Measurements from ENCODE around the gene RNASE3. TPM values are rescaled to one million over a fixed set of nuclear protein-coding genes. Genes with fewer than 3 reads are reported as not detected.
"Not testable (repeated sequence)": the region's sequence is repeated elsewhere in the genome, so short reads cannot be mapped to it uniquely, and the experiment has no call there.

RNASE3 gene
- total RNA-seq, 1 donor from 2014 or later, result not detected

GRCh38 chr14:20878695-20879094 is 12.5 kb upstream of the RNASE3 start:
- Mint-ChIP-seq H3K27me3 (ENCODE audit: low read depth, unreplicated experiment) (peaks cover 5% of the 10 kb centered on the region), H3K27ac (ENCODE audit: unreplicated experiment) (no peak overlapping the region), H3K4me3 (ENCODE audit: unreplicated experiment) (no peak overlapping the region), H3K36me3 (ENCODE audit: low read depth, unreplicated experiment) (no peaks in the 10 kb centered on the region), H3K9me3 (ENCODE audit: unreplicated experiment) (no peaks in the 10 kb centered on the region), H3K4me1 (ENCODE audit: low read depth, unreplicated experiment) (no peaks in the 10 kb centered on the region)
- FAIRE-seq, result no peak
- no peak for TF ChIP-seq CTCF (IDR thresholded peaks at IDR 0.05; ENCODE audit: insufficient read depth, low read depth, low read length)
- TF ChIP-seq EZH2 (IDR thresholded peaks at IDR 0.05; ENCODE audit: insufficient read depth, low read length), result no peak
- H3K36me3 ChIP-seq (ENCODE audit: insufficient read depth, low read length), result no peaks in the 10 kb centered on the region
- H3K27ac ChIP-seq (ENCODE audit: low read depth, low read length), result no peak overlapping the region
- H3K4me3 ChIP-seq (ENCODE audit: insufficient read depth, low read depth, low read length), result no peak overlapping the region
- H3K4me2 ChIP-seq (ENCODE audit: low read length), result no peak overlapping the region
- H3K27me3 ChIP-seq (ENCODE audit: insufficient read depth, low read length), result no peaks in the 10 kb centered on the region
- H3K79me2 ChIP-seq (ENCODE audit: insufficient read depth, low read length), result no peaks in the 10 kb centered on the region
- no peaks in the 10 kb centered on the region for H4K20me1 ChIP-seq (ENCODE audit: insufficient read depth, low read length)
- no peaks in the 10 kb centered on the region for H3K9me3 ChIP-seq (ENCODE audit: insufficient read depth, low read depth, low read length)
- no peak overlapping the region for H3K9ac ChIP-seq (ENCODE audit: low read length)
- DNase-seq (ENCODE audit: low read depth), result no peak
- H3K4me1 ChIP-seq (ENCODE audit: insufficient read depth, low read length), result peaks cover 3% of the 10 kb centered on the region
- H2AFZ ChIP-seq (ENCODE audit: low read depth, low read length), result no peak overlapping the region

- not testable (repeated sequence) for H3K9me3 ChIP-seq (ENCODE audit: insufficient read depth, low read depth, low read length); DNase-seq (ENCODE audit: low read depth); H3K4me3 ChIP-seq (ENCODE audit: insufficient read depth, low read depth, low read length); H3K9me3 Mint-ChIP-seq (ENCODE audit: unreplicated experiment); H3K27me3 Mint-ChIP-seq (ENCODE audit: low read depth, unreplicated experiment); H2AFZ ChIP-seq (ENCODE audit: low read depth, low read length); H3K36me3 Mint-ChIP-seq (ENCODE audit: low read depth, unreplicated experiment); H3K4me1 Mint-ChIP-seq (ENCODE audit: low read depth, unreplicated experiment); H3K4me1 ChIP-seq (ENCODE audit: insufficient read depth, low read length); H4K20me1 ChIP-seq (ENCODE audit: insufficient read depth, low read length); H3K9ac ChIP-seq (ENCODE audit: low read length); H3K27ac ChIP-seq (ENCODE audit: low read depth, low read length); H3K79me2 ChIP-seq (ENCODE audit: insufficient read depth, low read length); H3K4me3 Mint-ChIP-seq (ENCODE audit: unreplicated experiment); H3K36me3 ChIP-seq (ENCODE audit: insufficient read depth, low read length); H3K27ac Mint-ChIP-seq (ENCODE audit: unreplicated experiment); H3K27me3 ChIP-seq (ENCODE audit: insufficient read depth, low read length); H3K4me2 ChIP-seq (ENCODE audit: low read length); FAIRE-seq
These were observed 10.0 kb upstream of the RNASE3 start for GRCh38 chr14:20881229-20881628.

DNA sequence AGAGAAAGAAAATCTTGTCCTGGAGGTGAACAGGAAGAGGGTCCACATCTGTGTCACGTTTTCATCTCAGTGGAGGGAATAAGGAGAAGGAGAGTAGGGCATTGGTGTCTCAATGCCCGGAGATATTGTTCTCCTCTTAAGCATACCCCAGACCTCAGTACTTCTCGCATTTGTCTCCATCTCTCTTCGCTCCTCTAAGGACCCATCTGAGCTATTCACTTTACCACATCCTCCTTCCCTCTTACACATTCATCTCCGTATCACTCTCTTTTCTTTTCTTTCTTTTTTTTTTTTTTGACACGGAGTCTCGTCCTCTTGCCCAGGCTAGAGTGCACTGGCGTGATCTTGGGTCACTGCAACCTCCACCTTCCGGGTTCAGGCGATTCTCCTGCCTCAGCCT is 8.4 kb upstream of the RNASE3 start:
- not testable (repeated sequence) for H3K36me3 Mint-ChIP-seq (ENCODE audit: low read depth, unreplicated experiment); FAIRE-seq; H3K4me3 ChIP-seq (ENCODE audit: insufficient read depth, low read depth, low read length); H3K4me2 ChIP-seq (ENCODE audit: low read length); H3K79me2 ChIP-seq (ENCODE audit: insufficient read depth, low read length); H3K27ac ChIP-seq (ENCODE audit: low read depth, low read length); H3K36me3 ChIP-seq (ENCODE audit: insufficient read depth, low read length); H3K4me1 Mint-ChIP-seq (ENCODE audit: low read depth, unreplicated experiment); H3K27ac Mint-ChIP-seq (ENCODE audit: unreplicated experiment); H3K9ac ChIP-seq (ENCODE audit: low read length); H3K27me3 Mint-ChIP-seq (ENCODE audit: low read depth, unreplicated experiment); H3K4me3 Mint-ChIP-seq (ENCODE audit: unreplicated experiment); H3K9me3 ChIP-seq (ENCODE audit: insufficient read depth, low read depth, low read length); H3K9me3 Mint-ChIP-seq (ENCODE audit: unreplicated experiment); H4K20me1 ChIP-seq (ENCODE audit: insufficient read depth, low read length); DNase-seq (ENCODE audit: low read depth); H3K27me3 ChIP-seq (ENCODE audit: insufficient read depth, low read length); H3K4me1 ChIP-seq (ENCODE audit: insufficient read depth, low read length); H2AFZ ChIP-seq (ENCODE audit: low read depth, low read length)

DNA sequence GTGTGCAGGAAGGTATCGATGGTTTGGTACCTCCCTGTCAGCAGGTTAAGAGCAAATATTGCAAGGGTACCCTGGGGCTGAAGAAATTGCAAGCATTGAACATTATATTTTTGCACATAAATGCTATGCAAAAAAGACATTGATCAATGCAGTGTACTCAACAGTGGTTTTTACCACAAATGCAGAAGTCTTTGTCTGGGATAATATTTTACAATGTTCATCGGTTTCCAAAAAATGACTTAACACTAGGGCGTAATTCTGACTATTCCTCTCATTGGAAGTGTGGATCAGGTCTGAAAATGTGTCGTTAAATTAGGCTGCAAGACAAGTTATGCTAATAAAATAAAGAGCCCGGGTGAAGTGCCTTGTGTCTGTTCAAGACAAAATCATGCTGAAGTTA is 2.8 kb upstream of the RNASE3 start:
- DNase-seq (ENCODE audit: low read depth); H3K4me3 ChIP-seq (ENCODE audit: insufficient read depth, low read depth, low read length); H3K4me3 Mint-ChIP-seq (ENCODE audit: unreplicated experiment); H3K4me1 Mint-ChIP-seq (ENCODE audit: low read depth, unreplicated experiment); H3K36me3 Mint-ChIP-seq (ENCODE audit: low read depth, unreplicated experiment); H3K4me1 ChIP-seq (ENCODE audit: insufficient read depth, low read length); H3K9me3 ChIP-seq (ENCODE audit: insufficient read depth, low read depth, low read length); H4K20me1 ChIP-seq (ENCODE audit: insufficient read depth, low read length); H3K4me2 ChIP-seq (ENCODE audit: low read length); H3K36me3 ChIP-seq (ENCODE audit: insufficient read depth, low read length); H3K79me2 ChIP-seq (ENCODE audit: insufficient read depth, low read length); H2AFZ ChIP-seq (ENCODE audit: low read depth, low read length); H3K9ac ChIP-seq (ENCODE audit: low read length); H3K27ac ChIP-seq (ENCODE audit: low read depth, low read length); FAIRE-seq; H3K27me3 ChIP-seq (ENCODE audit: insufficient read depth, low read length); H3K9me3 Mint-ChIP-seq (ENCODE audit: unreplicated experiment); H3K27ac Mint-ChIP-seq (ENCODE audit: unreplicated experiment): not testable (repeated sequence)
- peaks cover 32% of the 10 kb centered on the region for H3K27me3 Mint-ChIP-seq (ENCODE audit: low read depth, unreplicated experiment)

- H2AFZ ChIP-seq (ENCODE audit: low read depth, low read length); H3K27me3 ChIP-seq (ENCODE audit: insufficient read depth, low read length): not testable (repeated sequence)
These were observed 4.1 kb downstream of the RNASE3 start for GRCh38 chr14:20895322-20895721.

More at GRCh38 chr14:20895322-20895721, 4.1 kb downstream of the RNASE3 start:
- H3K9ac ChIP-seq (ENCODE audit: low read length); H3K36me3 Mint-ChIP-seq (ENCODE audit: low read depth, unreplicated experiment); DNase-seq (ENCODE audit: low read depth); H3K4me3 Mint-ChIP-seq (ENCODE audit: unreplicated experiment); H3K4me3 ChIP-seq (ENCODE audit: insufficient read depth, low read depth, low read length); H3K27ac ChIP-seq (ENCODE audit: low read depth, low read length); H4K20me1 ChIP-seq (ENCODE audit: insufficient read depth, low read length); H3K9me3 Mint-ChIP-seq (ENCODE audit: unreplicated experiment); H3K4me1 Mint-ChIP-seq (ENCODE audit: low read depth, unreplicated experiment); H3K27ac Mint-ChIP-seq (ENCODE audit: unreplicated experiment); H3K79me2 ChIP-seq (ENCODE audit: insufficient read depth, low read length); H3K4me2 ChIP-seq (ENCODE audit: low read length); H3K9me3 ChIP-seq (ENCODE audit: insufficient read depth, low read depth, low read length); H3K36me3 ChIP-seq (ENCODE audit: insufficient read depth, low read length); H3K4me1 ChIP-seq (ENCODE audit: insufficient read depth, low read length); FAIRE-seq: not testable (repeated sequence)
- peaks cover 35% of the 10 kb centered on the region for H3K27me3 Mint-ChIP-seq (ENCODE audit: low read depth, unreplicated experiment)

Measured in astrocyte (in vitro differentiated cells and primary cell).